ENCODE results near the gene ZNF23. TPM values are rescaled to one million over a fixed set of nuclear protein-coding genes. Genes with fewer than 3 reads are reported as not detected.

Gene ZNF23
- total RNA-seq, 1 experiment from 2014 or later = 9.6 TPM

- Histone ChIP-seq H3K79me1 (ENCODE audit: insufficient read depth, low read depth, low read length, poor library complexity, severe bottlenecking) (no peaks in the 10 kb centered on the region), H4K20me1 (ENCODE audit: control insufficient read depth, insufficient read depth, insufficient read length) (no peaks in the 10 kb centered on the region), H3K4ac (ENCODE audit: low read depth, low read length) (no peak overlapping the region), H2AFZ (ENCODE audit: low read length) (no peak overlapping the region), H3K9me3 (ENCODE audit: control insufficient read depth, low read depth, low read length) (no peaks in the 10 kb centered on the region), H3K23me2 (ENCODE audit: insufficient read length, low read depth, low read length, poor library complexity, severe bottlenecking) (no peaks in the 10 kb centered on the region), H2BK120ac (ENCODE audit: low read depth, low read length, poor library complexity, severe bottlenecking) (no peak overlapping the region), H2BK15ac (ENCODE audit: low read depth, low read length) (no peak overlapping the region), H3K56ac (ENCODE audit: insufficient read length, low read depth, low read length) (no peak overlapping the region), H2BK5ac (ENCODE audit: insufficient read length, low read length) (no peak overlapping the region), H2BK12ac (ENCODE audit: insufficient read length, low read depth, low read length) (no peak overlapping the region), H3T11ph (ENCODE audit: low read length) (no peak overlapping the region), H3K27ac (ENCODE audit: insufficient read length, low read depth, low read length) (no peak overlapping the region), H3K27me3 (ENCODE audit: insufficient read depth, low read length) (no peaks in the 10 kb centered on the region), H4K8ac (replicated peaks; ENCODE audit: insufficient read length, low read depth, low read length) (no peak overlapping the region), H3K4me1 (ENCODE audit: insufficient read depth, low read length) (no peaks in the 10 kb centered on the region), H2AK5ac (ENCODE audit: insufficient read length, low read length) (no peak overlapping the region), H3K9ac (ENCODE audit: extremely low read depth, insufficient read length, low read length) (no peak overlapping the region), H3K79me2 (ENCODE audit: insufficient read depth, low read length) (no peaks in the 10 kb centered on the region), H3K18ac (ENCODE audit: insufficient read length, low read depth, low read length) (peak overlapping the region; percentile 34), H3K14ac (ENCODE audit: insufficient read depth, low read length) (peak overlapping the region; percentile 81; the same call in 1 of the 2 replicates), H2BK20ac (ENCODE audit: low read depth, low read length, poor library complexity, severe bottlenecking) (no peak overlapping the region), H4K5ac (ENCODE audit: insufficient read length, low read depth, low read length) (no peak overlapping the region), H3K23ac (ENCODE audit: insufficient read length, low read depth, low read length) (no peak overlapping the region), H3K4me2 (ENCODE audit: insufficient read depth, insufficient read length, low read length) (peak overlapping the region; percentile 25), H4K91ac (ENCODE audit: insufficient read length, low read depth, low read length) (no peak overlapping the region)
- Mint-ChIP-seq H3K27ac (no peak overlapping the region; a peak in 2 of 7 replicates), H3K36me3 (ENCODE audit: insufficient read depth in 1 of 3, low read depth in 3 of 3) (peaks cover 0 to 2% (median 0%) of the 10 kb centered on the region in 3 experiments; a peak in 1 of 7 replicates), H3K4me3 (peak overlapping the region; percentile 82 to 90), H3K27me3 (ENCODE audit: low read depth) (peaks cover 58% of the 10 kb centered on the region), H3K9me3 (peaks cover 0 to 4% of the 10 kb centered on the region in 2 experiments; a peak in 2 of 5 replicates), H3K4me1 (peaks cover 15 to 19% of the 10 kb centered on the region in 2 experiments)
- DNase-seq = peak; percentile 95
- TF ChIP-seq, protein P1, sequence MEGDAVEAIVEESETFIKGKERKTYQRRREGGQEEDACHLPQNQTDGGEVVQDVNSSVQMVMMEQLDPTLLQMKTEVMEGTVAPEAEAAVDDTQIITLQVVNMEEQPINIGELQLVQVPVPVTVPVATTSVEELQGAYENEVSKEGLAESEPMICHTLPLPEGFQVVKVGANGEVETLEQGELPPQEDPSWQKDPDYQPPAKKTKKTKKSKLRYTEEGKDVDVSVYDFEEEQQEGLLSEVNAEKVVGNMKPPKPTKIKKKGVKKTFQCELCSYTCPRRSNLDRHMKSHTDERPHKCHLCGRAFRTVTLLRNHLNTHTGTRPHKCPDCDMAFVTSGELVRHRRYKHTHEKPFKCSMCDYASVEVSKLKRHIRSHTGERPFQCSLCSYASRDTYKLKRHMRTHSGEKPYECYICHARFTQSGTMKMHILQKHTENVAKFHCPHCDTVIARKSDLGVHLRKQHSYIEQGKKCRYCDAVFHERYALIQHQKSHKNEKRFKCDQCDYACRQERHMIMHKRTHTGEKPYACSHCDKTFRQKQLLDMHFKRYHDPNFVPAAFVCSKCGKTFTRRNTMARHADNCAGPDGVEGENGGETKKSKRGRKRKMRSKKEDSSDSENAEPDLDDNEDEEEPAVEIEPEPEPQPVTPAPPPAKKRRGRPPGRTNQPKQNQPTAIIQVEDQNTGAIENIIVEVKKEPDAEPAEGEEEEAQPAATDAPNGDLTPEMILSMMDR (conservative IDR thresholded peaks at IDR 0.05) = no peak
- no CpG with 5 or more reads among the region's 48 CpGs for WGBS (ENCODE audit: extremely low coverage, insufficient read length, low lambda C conversion rate)
Observed at GRCh38 chr16:71426069-71426879, 35.8 kb downstream of the ZNF23 start.
